PC-9 (cell line): ENCODE measurements around the gene ACBD4. TPM values are rescaled to one million over a fixed set of nuclear protein-coding genes. Genes with fewer than 3 reads are reported as not detected.

ENCODE experiments used
- BruUV-seq: library from RNA; stranded (reverse); fragments of 400-500 nt; replicated peaks from 2 replicates; lab custom pipeline; 2021; lab: Mats Ljungman, UMichigan
- CTCF ChIA-PET: fragments of 300-600 bp; sonication (Branson Sonifier 250); formaldehyde crosslinking; loops from one replicate; lab custom pipeline; 2022; ENCODE audit warnings: antibody characterized with exemption; lab: Charles Lee
- POLR2A ChIA-PET: fragments of 300-600 bp; sonication (Branson Sonifier 250); formaldehyde crosslinking; loops from one replicate; lab custom pipeline; 2022; ENCODE audit warnings: antibody characterized with exemption; ENCODE audit not compliant: unreplicated experiment; lab: Charles Lee
- DNase-seq, 2 experiments: peaks; one replicate each; pipeline versions ENCODE4 v3.0.0 to v3.0.0-alpha.2; 2015 to 2022; ENCODE audit warnings: mixed read lengths in 1 of 2
- H2AFZ ChIP-seq: fragments of 200-600 bp; sonication (generic); 2 replicates; pipeline ENCODE4 v1.8.1; 2017; ENCODE audit warnings: antibody characterized with exemption
- H3F3A ChIP-seq: fragments of 200-600 bp; sonication (generic); 2 replicates; pipeline ENCODE4 v1.8.1; 2017; ENCODE audit warnings: antibody characterized with exemption, mild to moderate bottlenecking, low read depth; ENCODE audit not compliant: insufficient read depth
- H3K27ac ChIP-seq: fragments of 200-600 bp; sonication (generic); 2 replicates; pipeline ENCODE4 v1.6.1; 2016; ENCODE audit warnings: mixed run types
- H3K27me3 ChIP-seq: fragments of 200-600 bp; sonication (generic); 2 replicates; pipeline ENCODE4 v1.6.1; 2016; ENCODE audit warnings: low read depth, mixed run types; ENCODE audit not compliant: insufficient read depth
- H3K36me3 ChIP-seq: fragments of 200-600 bp; sonication (generic); 2 replicates; pipeline ENCODE4 v1.6.1; 2016; ENCODE audit warnings: low read depth, mixed run types
- H3K4me1 ChIP-seq: fragments of 200-600 bp; sonication (generic); replicated peaks from 2 replicates; pipeline ENCODE4 v1.6.1; 2016; ENCODE audit warnings: mixed run types; ENCODE audit not compliant: insufficient read depth
- H3K4me2 ChIP-seq: fragments of 200-600 bp; sonication (generic); 2 replicates; pipeline ENCODE4 v1.6.1; 2017; ENCODE audit warnings: mixed run types
- H3K4me3 ChIP-seq: fragments of 200-600 bp; sonication (generic); 2 replicates; pipeline ENCODE4 v1.6.1; 2016; ENCODE audit warnings: mixed run types
- H3K79me2 ChIP-seq: fragments of 200-600 bp; sonication (generic); 2 replicates; pipeline ENCODE4 v1.6.1; 2017; ENCODE audit warnings: low read depth, mixed run types
- H3K9me2 ChIP-seq: fragments of 200-600 bp; sonication (generic); 2 replicates; pipeline ENCODE4 v1.8.1; 2017; ENCODE audit warnings: mild to moderate bottlenecking; ENCODE audit not compliant: insufficient read depth
- H3K9me3 ChIP-seq: fragments of 200-600 bp; sonication (generic); 2 replicates; pipeline ENCODE4 v1.8.1; 2016; ENCODE audit warnings: low read depth; ENCODE audit not compliant: insufficient read depth
- H4K20me1 ChIP-seq: fragments of 200-600 bp; sonication (generic); 2 replicates; pipeline ENCODE4 v1.8.1; 2017; ENCODE audit not compliant: insufficient read depth
- CTCF ChIP-seq: fragments of 200-600 bp; sonication (generic); conservative IDR thresholded peaks from 2 replicates; pipeline ENCODE4 v1.6.1; 2017; ENCODE audit warnings: mixed run types, antibody characterized with exemption, mild to moderate bottlenecking, moderate library complexity
- EZH2 ChIP-seq: fragments of 200-600 bp; sonication (generic); IDR thresholded peaks from 2 replicates; pipeline ENCODE4 v1.8.0; 2017; ENCODE audit warnings: antibody characterized with exemption, low read depth
- intact Hi-C: fragments of 100-400 bp; cut with micrococcal nuclease; formaldehyde crosslinking; loops from one replicate; pipeline ENCODE4 v1.10.0; 2022; ENCODE audit not compliant: unreplicated experiment
- total RNA-seq: library from RNA; stranded (reverse); gene quantifications from 2 replicates; pipeline ENCODE4 v1.2.3, GENCODE V29; 2021

ACBD4 gene
- total RNA-seq, 1 experiment from 2014 or later = 14.6 TPM

- DNase-seq = peak; percentile 44 to 67
- no peak for TF ChIP-seq EZH2
- peak; percentile 98 for TF ChIP-seq CTCF
- H3K4me2 ChIP-seq = peak overlapping the region; percentile 100
- peak overlapping the region; percentile 69; the same call in 1 of the 2 replicates for H2AFZ ChIP-seq
- H3K27me3 ChIP-seq = no peaks in the 10 kb centered on the region
- H3K4me3 ChIP-seq = peak overlapping the region; percentile 96
- no peak overlapping the region for H3K27ac ChIP-seq
- BruUV-seq = no TSS peak
- no peaks in the 10 kb centered on the region for H3K9me2 ChIP-seq
- ChIA-PET POLR2A (no interaction called here), CTCF (no interaction called here)
- intact Hi-C loops = loop anchor here (5.0 to 10.0 kb wide), 4 partner anchors 84 to 234 kb away; partner anchors contain the start of genes EFTUD2 and MAP3K14
- peaks cover 56% of the 10 kb centered on the region for H3K4me1 ChIP-seq
- H3K79me2 ChIP-seq = peaks cover 37% of the 10 kb centered on the region
- H4K20me1 ChIP-seq = no peaks in the 10 kb centered on the region
- H3K36me3 ChIP-seq = no peaks in the 10 kb centered on the region
- H3K9me3 ChIP-seq = no peaks in the 10 kb centered on the region
- H3F3A ChIP-seq = peaks cover 46% of the 10 kb centered on the region
Observed at GRCh38 chr17:45131616-45132319, 3.7 kb upstream of the ACBD4 start.

GRCh38 chr17:45132320-45132571 is 3.2 kb upstream of the ACBD4 start, which contains the start of gene PLCD3:
Gene PLCD3, minus strand, starts transcription at chr17:45132515. Its CDS starts 105 bp downstream, at chr17:45132410.
- H3K4me3 ChIP-seq = peak within 1 kb of the TSS; percentile 96
- H2AFZ ChIP-seq = peak within 1 kb of the TSS; percentile 96
- H3F3A ChIP-seq = peaks cover 46% of the 10 kb centered on the region
- BruUV-seq = no TSS peak
- POLR2A ChIA-PET = no interaction called here
- CTCF ChIA-PET = no interaction called here
- H3K4me1 ChIP-seq = peaks cover 51% of the 10 kb centered on the region
- no peaks in the 10 kb centered on the region for H3K36me3 ChIP-seq
- H3K4me2 ChIP-seq = peak within 1 kb of the TSS; percentile 100
- no peaks in the 10 kb centered on the region for H3K27me3 ChIP-seq
- H3K9me2 ChIP-seq = no peaks in the 10 kb centered on the region
- H3K9me3 ChIP-seq = no peaks in the 10 kb centered on the region
- intact Hi-C loops = loop anchor here (5.0 to 10.0 kb wide), 4 partner anchors 85 to 235 kb away; partner anchors contain the start of genes EFTUD2 and MAP3K14
- DNase-seq = no peak
- peaks cover 33% of the 10 kb centered on the region for H3K79me2 ChIP-seq
- TF ChIP-seq CTCF (no peak), EZH2 (no peak)
- peak within 1 kb of the TSS; percentile 55 for H3K27ac ChIP-seq
- H4K20me1 ChIP-seq = no peaks in the 10 kb centered on the region

- peaks cover 46% of the 10 kb centered on the region for H3K4me1 ChIP-seq
Observed at GRCh38 chr17:45132572-45133463, 2.7 kb upstream of the ACBD4 start.

More at GRCh38 chr17:45132572-45133463, 2.7 kb upstream of the ACBD4 start:
- peaks cover 46% of the 10 kb centered on the region for H3F3A ChIP-seq
- TSS peak; percentile 38 for BruUV-seq
- no peaks in the 10 kb centered on the region for H3K36me3 ChIP-seq
- intact Hi-C loops = loop anchor here (1.0 to 10.0 kb wide), 5 partner anchors 86 to 358 kb away; partner anchors contain the start of genes EFTUD2 and MAP3K14
- no peaks in the 10 kb centered on the region for H3K9me2 ChIP-seq
- H3K79me2 ChIP-seq = peaks cover 29% of the 10 kb centered on the region
- CTCF ChIA-PET = interaction anchor here (0.7 kb wide), 3 partner anchors 230 to 348 kb away, joined by 4 to 12 read pairs (median 7); no protein-coding TSS in a partner anchor
- peak overlapping the region; percentile 96 for H3K4me3 ChIP-seq
- peak; percentile 59 to 80 for DNase-seq
- TF ChIP-seq EZH2 = no peak
- peak; percentile 76 for TF ChIP-seq CTCF
- H3K4me2 ChIP-seq = peak overlapping the region; percentile 100
- no peaks in the 10 kb centered on the region for H4K20me1 ChIP-seq
- H2AFZ ChIP-seq = peak overlapping the region; percentile 96
- POLR2A ChIA-PET = no interaction called here
- peak overlapping the region; percentile 55 for H3K27ac ChIP-seq
- no peaks in the 10 kb centered on the region for H3K27me3 ChIP-seq
- H3K9me3 ChIP-seq = no peaks in the 10 kb centered on the region
